GM12873 (cell line): ENCODE results near the gene SCAF1.

ENCODE experiments used
- TF ChIP-seq, protein P1 (sequence below): IDR thresholded peaks from 2 replicates; pipeline ENCODE4 v1.5.1; 2012; ENCODE audit warnings: low read depth, mild to moderate bottlenecking, moderate library complexity, low read length, control low read depth; ENCODE audit not compliant: insufficient read depth; ENCODE audit errors: missing control alignments

The SCAF1 gene

DNA sequence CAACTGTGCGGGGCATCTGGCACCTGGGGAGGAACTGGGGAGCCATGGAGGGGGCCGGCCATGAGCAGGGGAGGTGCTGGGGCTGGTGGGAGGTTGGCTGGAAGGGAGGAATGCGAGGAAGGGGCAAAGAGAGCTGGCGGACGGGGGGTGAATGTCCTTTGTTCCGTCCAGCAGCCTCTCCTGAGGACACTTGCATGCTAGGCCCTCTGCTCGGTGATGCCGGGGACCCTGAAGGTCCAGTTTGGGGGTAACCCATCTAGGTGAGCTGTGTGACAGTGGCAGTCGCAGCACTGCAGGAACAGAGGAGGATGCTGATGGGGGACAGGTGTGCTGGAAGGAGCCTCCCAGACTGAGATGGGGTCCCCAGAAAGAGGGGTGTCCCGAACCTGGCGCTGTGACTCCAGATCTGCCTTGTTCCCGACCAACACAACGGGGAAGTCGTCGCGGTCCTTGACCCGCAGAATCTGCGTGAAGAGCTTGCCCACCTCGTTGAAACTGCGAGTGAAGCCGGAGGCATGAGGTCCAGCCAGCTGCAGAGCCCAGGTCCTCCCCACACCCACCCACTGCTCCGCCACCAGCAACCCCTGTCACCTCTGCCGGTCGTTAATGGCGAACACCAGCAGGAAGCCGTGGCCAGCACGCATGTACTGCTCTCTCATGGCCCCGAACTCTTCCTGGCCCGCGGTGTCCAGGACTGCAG is 5.6 kb upstream of the SCAF1 start:
- TF ChIP-seq, protein P1, sequence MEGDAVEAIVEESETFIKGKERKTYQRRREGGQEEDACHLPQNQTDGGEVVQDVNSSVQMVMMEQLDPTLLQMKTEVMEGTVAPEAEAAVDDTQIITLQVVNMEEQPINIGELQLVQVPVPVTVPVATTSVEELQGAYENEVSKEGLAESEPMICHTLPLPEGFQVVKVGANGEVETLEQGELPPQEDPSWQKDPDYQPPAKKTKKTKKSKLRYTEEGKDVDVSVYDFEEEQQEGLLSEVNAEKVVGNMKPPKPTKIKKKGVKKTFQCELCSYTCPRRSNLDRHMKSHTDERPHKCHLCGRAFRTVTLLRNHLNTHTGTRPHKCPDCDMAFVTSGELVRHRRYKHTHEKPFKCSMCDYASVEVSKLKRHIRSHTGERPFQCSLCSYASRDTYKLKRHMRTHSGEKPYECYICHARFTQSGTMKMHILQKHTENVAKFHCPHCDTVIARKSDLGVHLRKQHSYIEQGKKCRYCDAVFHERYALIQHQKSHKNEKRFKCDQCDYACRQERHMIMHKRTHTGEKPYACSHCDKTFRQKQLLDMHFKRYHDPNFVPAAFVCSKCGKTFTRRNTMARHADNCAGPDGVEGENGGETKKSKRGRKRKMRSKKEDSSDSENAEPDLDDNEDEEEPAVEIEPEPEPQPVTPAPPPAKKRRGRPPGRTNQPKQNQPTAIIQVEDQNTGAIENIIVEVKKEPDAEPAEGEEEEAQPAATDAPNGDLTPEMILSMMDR = no peak

DNA sequence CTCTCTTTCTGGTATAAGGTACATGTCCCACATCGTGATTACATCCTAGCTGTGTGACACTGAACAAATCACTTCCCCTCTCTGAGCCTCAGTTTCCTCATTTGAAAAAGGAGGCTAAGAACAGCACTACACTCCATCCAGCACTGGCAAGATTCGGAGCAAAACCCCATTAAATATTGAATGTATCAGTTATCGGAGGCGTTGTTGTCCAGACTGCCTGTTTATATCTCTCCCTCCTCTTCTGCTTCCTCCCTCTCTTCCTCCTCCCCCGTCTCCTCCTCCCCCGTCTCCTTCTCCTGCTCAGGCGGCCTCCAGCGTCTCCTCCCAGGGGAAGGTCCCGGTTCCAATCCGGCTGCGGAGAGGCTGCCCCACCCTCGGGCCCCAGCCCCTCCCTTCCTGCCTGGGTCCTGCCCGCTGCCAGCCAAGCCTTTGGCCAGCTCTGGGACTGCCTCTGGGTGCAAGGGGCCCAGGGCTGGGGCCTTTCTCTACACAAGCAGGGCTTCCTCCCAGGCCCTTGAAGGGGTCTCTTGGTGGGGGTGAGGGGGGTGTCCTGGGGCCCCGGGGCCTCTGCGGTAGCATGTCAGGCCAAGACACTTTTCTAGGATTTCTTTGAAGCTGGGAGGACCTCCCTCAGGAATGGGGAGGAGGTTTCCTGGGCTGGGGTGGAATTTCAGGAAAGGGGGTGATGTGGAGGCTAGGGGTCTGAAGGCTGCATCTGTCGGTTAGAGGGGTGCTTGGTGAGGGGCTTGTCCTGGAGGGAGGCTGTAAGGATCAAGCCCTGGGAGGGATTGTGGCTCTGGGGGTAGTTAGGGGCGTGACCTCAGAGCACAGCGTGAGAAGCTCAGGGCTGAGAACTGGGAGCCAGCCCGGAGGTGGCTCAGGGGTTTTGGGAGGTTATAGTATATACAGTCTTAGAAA is 3.9 kb upstream of the SCAF1 start:
- TF ChIP-seq, protein P1 = no peak

DNA sequence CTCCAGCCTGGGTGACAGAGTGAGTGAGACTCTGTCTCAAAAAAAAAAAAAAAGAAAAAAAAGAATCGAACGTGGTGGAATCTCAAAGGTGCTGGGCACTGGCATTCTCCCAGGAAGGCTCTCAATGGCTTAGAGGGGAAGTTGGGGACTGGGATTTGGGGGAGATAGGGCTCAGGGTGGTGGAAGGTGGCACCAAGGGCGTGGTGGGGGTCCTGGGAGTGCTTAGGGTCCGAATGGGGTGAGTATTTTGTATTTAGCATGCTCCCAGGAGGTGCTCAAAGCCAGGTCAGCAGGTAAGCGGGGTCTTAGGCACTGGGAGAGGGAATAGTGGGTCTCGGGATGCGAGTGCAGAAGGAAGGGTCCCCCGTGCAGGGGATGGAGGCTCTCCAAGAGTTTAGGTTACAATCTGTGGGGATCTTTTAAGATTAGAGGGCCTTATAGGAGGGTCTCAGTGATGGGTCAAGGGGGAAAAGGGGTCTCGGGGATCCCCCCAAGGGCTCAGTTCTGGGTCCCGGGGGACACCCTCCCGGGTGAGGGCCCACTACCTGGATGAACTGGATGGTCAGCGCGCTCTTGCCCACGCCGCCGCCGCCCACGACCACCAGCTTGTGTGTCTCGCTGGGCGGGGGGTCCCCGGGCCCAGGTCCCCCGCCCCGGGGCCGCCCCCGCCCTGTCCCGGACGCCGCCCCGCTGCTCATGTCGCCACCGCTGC is 2.5 kb upstream of the SCAF1 start:
- TF ChIP-seq, protein P1 = no peak

DNA sequence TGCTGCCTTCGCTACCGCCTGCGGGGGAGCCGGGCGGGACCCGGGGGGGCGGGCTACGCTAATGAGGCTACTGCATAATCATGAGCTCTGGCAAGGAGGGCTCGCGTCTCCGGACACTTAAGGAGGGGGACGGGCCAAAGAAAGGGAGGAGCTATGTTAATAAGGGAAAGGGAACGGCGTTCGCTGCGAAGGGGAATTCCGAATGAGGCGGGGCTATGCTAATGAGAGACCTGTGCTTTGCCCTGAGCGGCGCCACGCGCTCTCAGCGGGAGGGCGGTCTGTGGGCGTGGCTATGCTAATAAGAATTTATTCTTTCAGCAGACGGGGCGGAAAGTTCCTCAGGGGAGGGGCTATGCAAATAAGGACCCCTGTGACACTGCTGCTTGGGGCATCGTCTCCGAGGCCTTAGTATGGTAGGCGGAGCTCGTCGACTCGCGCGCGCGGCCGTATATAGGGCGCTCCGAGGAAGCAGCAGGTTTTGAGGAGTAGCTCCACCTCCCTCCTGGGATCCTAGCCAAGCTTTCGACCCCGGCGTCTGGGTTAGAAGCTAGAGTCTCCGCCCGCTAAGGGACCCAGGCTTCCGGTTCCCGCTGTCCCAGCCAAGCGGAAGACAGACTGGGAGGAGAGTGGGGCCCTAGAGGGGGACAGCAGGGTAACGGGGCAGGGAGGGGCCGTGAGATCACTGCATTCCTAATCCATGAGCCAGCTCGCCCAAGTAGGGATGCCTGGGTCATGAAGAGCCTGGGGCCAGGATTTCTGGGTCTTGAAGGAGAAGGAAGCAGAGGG is 1.7 kb upstream of the SCAF1 start, which contains the start of gene RRAS:
Gene RRAS (minus strand): TSS at position 31 of the 786 bp plus-strand sequence. CDS start 45 bp downstream, outside the sequence.
- TF ChIP-seq, protein P1 = no peak

DNA sequence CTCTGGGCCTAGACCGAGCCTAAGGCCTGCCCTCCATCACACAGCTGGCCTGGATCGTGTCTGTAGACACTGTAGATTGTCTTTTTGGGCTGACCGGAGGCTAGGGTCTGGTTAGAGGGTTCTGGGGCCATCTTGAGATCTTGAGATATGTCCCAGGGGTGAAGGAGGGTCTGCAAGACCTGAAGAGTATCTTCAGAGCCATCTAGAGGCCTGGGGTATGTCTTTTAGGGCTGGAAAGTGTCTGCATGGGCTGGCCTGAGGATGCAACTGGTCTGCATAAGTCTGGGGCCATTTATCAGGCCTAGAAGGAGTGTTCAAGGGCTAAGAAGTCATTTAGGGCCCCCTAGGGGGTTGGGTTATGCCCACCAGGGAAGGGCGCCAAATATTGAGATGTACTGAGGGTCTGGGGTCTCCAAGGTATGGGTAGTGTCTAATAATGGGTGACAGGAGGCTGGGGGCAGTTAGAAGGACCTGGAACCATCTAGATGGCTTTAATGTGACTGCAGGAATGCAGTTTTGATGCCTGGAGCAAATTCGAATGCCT is 555 bp downstream of the SCAF1 start:
- TF ChIP-seq, protein P1 = no peak

DNA sequence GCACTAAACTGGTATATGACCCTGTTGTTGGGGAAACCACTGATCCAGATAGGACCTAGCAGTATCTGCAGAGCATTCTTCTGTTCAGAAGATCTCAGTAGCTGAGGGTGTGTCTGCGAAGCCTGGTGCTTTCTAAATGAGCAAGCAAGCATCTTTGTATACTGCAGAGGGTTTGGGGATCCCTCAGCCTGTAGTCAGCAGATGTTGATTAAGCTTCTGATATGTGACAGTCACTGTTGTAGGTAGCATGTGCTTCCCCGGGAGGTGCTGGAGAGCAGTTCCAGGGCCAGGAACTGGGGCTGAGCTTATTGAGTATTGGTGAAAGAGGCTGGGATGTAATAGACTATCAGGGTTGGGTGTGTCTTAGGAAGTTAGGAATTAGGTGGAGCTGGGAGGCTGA is 1.5 kb downstream of the SCAF1 start:
- TF ChIP-seq, protein P1 = no peak
